Measurements from ENCODE around the gene CCN6. TPM values are rescaled to one million over a fixed set of nuclear protein-coding genes. Genes with fewer than 3 reads are reported as not detected.

Gene CCN6
- under 1 TPM in 1 of 2 experiments, not detected in 1; 0.21 TPM for total RNA-seq

DNA sequence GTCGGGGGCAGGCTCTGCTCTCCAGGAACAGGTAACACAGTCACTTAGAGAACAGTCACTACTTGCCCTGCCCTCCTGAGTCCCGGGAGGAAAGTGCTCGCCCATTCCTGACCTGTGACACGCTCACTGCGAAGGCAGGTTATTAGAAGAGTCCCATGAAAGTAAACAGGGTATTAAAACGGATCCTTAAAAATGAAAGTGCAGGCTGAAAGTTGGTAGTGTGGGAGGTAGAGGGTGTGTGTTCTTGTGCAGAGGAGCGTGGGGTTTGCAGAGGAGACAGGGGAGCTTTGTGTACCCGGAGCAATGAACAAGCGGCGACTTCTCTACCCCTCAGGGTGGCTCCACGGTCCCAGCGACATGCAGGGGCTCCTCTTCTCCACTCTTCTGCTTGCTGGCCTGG, at the start of gene CCN6:
TSS of gene CCN6 (plus strand) at position 104 of the 400 bp plus-strand sequence. CDS start at position 358, 254 bp downstream.
- CTCF ChIA-PET: interaction anchor here (0.9 to 1.4 kb wide), 3 partner anchors 11 to 109 kb away, joined by 3 to 6 read pairs (median 4); no protein-coding TSS in a partner anchor
- H3K9me3 Mint-ChIP-seq: no peaks in the 10 kb centered on the region
- no peaks in the 10 kb centered on the region for H3K27me3 Mint-ChIP-seq (ENCODE audit: low read depth)
- intact Hi-C loops (cut with micrococcal nuclease): no loop called here
- no peak for DNase-seq
- H3K4me3 Mint-ChIP-seq: no peak within 1 kb of the TSS
- no peaks in the 10 kb centered on the region for H3K36me3 Mint-ChIP-seq (ENCODE audit: low read depth)
- no peak within 1 kb of the TSS for H3K27ac Mint-ChIP-seq
- H3K4me1 Mint-ChIP-seq (ENCODE audit: low read depth): peaks cover 1% of the 10 kb centered on the region

GRCh38 chr6:112004201-112005012, 49.5 kb upstream of the CCN6 start:
- intact Hi-C loops (cut with micrococcal nuclease): no loop called here
- no peak overlapping the region for H3K27ac Mint-ChIP-seq
- H3K36me3 Mint-ChIP-seq (ENCODE audit: low read depth): no peaks in the 10 kb centered on the region
- DNase-seq: no peak
- CTCF ChIA-PET: no interaction called here
- H3K27me3 Mint-ChIP-seq (ENCODE audit: low read depth): no peaks in the 10 kb centered on the region
- H3K4me1 Mint-ChIP-seq (ENCODE audit: low read depth): peaks cover 21% of the 10 kb centered on the region
- no peak overlapping the region for H3K4me3 Mint-ChIP-seq
- H3K9me3 Mint-ChIP-seq: no peaks in the 10 kb centered on the region

GRCh38 chr6:112005013-112005371, 48.9 kb upstream of the CCN6 start:
- H3K4me3 Mint-ChIP-seq: no peak overlapping the region
- H3K9me3 Mint-ChIP-seq: no peaks in the 10 kb centered on the region
- intact Hi-C loops (cut with micrococcal nuclease): no loop called here
- CTCF ChIA-PET: no interaction called here
- no peaks in the 10 kb centered on the region for H3K36me3 Mint-ChIP-seq (ENCODE audit: low read depth)
- H3K4me1 Mint-ChIP-seq (ENCODE audit: low read depth): peaks cover 21% of the 10 kb centered on the region
- no peaks in the 10 kb centered on the region for H3K27me3 Mint-ChIP-seq (ENCODE audit: low read depth)
- DNase-seq: no peak
- H3K27ac Mint-ChIP-seq: no peak overlapping the region

DNA sequence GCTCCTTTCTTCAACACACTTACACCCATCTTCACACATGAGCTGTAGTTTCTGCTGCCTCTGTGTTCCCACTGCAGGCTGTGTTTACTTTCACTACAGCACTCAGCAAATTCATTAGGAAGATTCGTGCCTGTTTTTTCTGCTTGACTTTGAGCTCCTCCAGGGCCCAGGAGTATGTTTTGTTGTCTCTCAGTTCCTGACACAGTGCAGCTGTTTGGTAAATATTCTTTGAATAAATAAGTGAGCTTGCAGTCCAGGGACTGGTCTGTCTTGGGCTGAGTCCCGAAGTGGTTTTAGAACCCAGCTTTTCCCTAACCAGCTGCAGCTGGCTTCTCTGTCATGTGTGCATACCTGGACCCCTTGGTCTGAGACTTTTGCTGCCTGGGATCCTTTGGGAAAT, 46.6 kb upstream of the CCN6 start:
- intact Hi-C loops (cut with micrococcal nuclease): no loop called here

GRCh38 chr6:112007805-112008204, 46.1 kb upstream of the CCN6 start:
- intact Hi-C loops (cut with micrococcal nuclease): no loop called here
- H3K4me3 Mint-ChIP-seq: no peak overlapping the region
- no peak overlapping the region for H3K27ac Mint-ChIP-seq
- no peak for DNase-seq
- peaks cover 35% of the 10 kb centered on the region for H3K4me1 Mint-ChIP-seq (ENCODE audit: low read depth)
- no peaks in the 10 kb centered on the region for H3K36me3 Mint-ChIP-seq (ENCODE audit: low read depth)
- no peaks in the 10 kb centered on the region for H3K27me3 Mint-ChIP-seq (ENCODE audit: low read depth)
- CTCF ChIA-PET: interaction anchor here (1.1 to 17.4 kb wide), 4 partner anchors 9 to 298 kb away, joined by 3 to 310 read pairs (median 12); no protein-coding TSS in a partner anchor
- H3K9me3 Mint-ChIP-seq: no peaks in the 10 kb centered on the region

More for the DNA sequence above, 46.6 kb upstream of the CCN6 start:
- Mint-ChIP-seq H3K27ac (no peak overlapping the region), H3K9me3 (no peaks in the 10 kb centered on the region), H3K4me3 (no peak overlapping the region), H3K36me3 (ENCODE audit: low read depth) (no peaks in the 10 kb centered on the region), H3K27me3 (ENCODE audit: low read depth) (no peaks in the 10 kb centered on the region), H3K4me1 (ENCODE audit: low read depth) (peaks cover 31% of the 10 kb centered on the region)
- no peak for DNase-seq
- CTCF ChIA-PET: interaction anchor here (1.1 to 17.4 kb wide), 3 partner anchors 9 to 35 kb away, joined by 3 to 310 read pairs (median 3); no protein-coding TSS in a partner anchor

DNA sequence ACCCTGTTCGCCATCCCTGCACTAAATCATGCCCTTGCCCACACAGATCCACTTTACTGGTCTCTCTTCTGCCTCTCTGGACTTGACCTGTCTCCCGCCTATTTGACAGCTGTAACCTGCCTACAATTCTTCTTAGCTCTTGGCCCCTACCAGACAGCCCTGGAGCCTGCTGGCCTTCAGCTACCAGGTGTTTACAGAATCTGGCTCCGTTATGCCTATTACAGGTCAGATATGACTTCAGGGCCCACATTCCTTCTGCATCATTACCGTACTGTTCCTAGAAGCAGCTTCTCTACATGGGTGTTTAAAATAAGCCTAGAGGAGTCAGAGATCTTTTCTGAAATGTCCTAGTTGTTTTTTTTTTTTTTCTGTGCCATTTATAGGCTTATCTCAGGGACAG, 45.4 kb upstream of the CCN6 start:
- Mint-ChIP-seq H3K27ac (no peak overlapping the region), H3K27me3 (ENCODE audit: low read depth) (no peaks in the 10 kb centered on the region), H3K36me3 (ENCODE audit: low read depth) (no peaks in the 10 kb centered on the region), H3K4me3 (no peak overlapping the region), H3K4me1 (ENCODE audit: low read depth) (peaks cover 32% of the 10 kb centered on the region), H3K9me3 (no peaks in the 10 kb centered on the region)
- intact Hi-C loops (cut with micrococcal nuclease): no loop called here
- no peak for DNase-seq
- CTCF ChIA-PET: interaction anchor here (0.6 to 17.4 kb wide), 6 partner anchors 20 to 299 kb away, joined by 3 to 310 read pairs (median 6); partner anchors contain the start of gene FYN

DNA sequence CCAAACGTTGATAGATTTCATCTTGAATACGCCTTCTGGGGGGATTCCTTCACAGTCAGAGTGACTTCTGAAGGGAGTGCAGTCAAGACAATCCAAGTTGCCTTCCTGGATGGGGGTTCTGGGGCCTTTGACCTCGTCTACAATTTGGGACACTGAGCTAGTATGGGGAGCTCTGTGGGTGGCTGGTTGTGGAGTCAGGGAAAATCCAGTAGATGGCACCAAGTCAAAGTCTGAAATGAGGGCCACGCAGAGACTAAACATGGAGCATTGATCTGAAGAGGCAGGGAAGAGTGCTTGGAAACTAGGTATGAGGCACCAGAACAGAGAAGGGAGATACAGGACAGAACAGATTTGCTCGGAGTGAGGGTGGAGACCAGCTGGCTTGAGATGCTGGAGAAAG, 43.6 kb upstream of the CCN6 start:
- Mint-ChIP-seq H3K27me3 (ENCODE audit: low read depth) (no peaks in the 10 kb centered on the region), H3K27ac (no peak overlapping the region), H3K4me1 (ENCODE audit: low read depth) (peaks cover 40% of the 10 kb centered on the region), H3K36me3 (ENCODE audit: low read depth) (no peaks in the 10 kb centered on the region), H3K4me3 (no peak overlapping the region), H3K9me3 (no peaks in the 10 kb centered on the region)
- CTCF ChIA-PET: interaction anchor here (0.6 to 17.4 kb wide), 15 partner anchors 10 to 499 kb away, joined by 3 to 310 read pairs (median 7); partner anchors contain the start of genes FAM229B and TUBE1
- DNase-seq: peak; percentile 65
- intact Hi-C loops (cut with micrococcal nuclease): loop anchor here (1.0 kb wide), 4 partner anchors 19 to 153 kb away; partner anchors contain the start of genes FAM229B and TUBE1

GRCh38 chr6:112013051-112013450, 40.9 kb upstream of the CCN6 start:
- Mint-ChIP-seq H3K36me3 (ENCODE audit: low read depth) (no peaks in the 10 kb centered on the region), H3K27me3 (ENCODE audit: low read depth) (no peaks in the 10 kb centered on the region), H3K9me3 (no peaks in the 10 kb centered on the region), H3K4me1 (ENCODE audit: low read depth) (peaks cover 65% of the 10 kb centered on the region), H3K27ac (no peak overlapping the region), H3K4me3 (no peak overlapping the region)
- no peak for DNase-seq
- intact Hi-C loops (cut with micrococcal nuclease): no loop called here
- CTCF ChIA-PET: interaction anchor here (3.2 to 17.4 kb wide), 2 partner anchors 15 to 29 kb away, joined by 27 to 310 read pairs; no protein-coding TSS in a partner anchor

DNA sequence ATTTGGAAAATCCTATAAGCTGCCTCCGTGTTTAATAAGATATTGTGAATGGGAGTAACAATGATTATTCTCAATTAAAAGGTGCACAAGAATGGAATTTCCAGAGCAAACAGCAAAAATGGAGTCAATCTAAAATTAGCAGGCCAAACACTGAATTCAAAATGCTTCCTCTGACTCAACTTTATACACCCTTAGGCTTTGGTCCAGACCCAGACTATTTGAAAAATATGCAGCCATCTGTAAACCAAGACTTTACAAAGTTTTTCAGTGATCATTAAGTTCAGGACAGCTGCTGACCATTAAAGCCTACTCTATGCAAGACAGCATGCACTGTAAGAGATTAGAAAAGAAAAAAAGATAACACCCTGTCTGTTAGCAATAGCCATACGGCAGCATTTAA, 39.4 kb upstream of the CCN6 start:
- H3K27me3 Mint-ChIP-seq (ENCODE audit: low read depth): no peaks in the 10 kb centered on the region
- no peak for DNase-seq
- intact Hi-C loops (cut with micrococcal nuclease): no loop called here
- CTCF ChIA-PET: interaction anchor here (0.9 to 17.4 kb wide), 4 partner anchors 13 to 304 kb away, joined by 3 to 310 read pairs (median 30); no protein-coding TSS in a partner anchor
- peaks cover 72% of the 10 kb centered on the region for H3K4me1 Mint-ChIP-seq (ENCODE audit: low read depth)
- H3K9me3 Mint-ChIP-seq: no peaks in the 10 kb centered on the region
- H3K36me3 Mint-ChIP-seq (ENCODE audit: low read depth): no peaks in the 10 kb centered on the region
- no peak overlapping the region for H3K27ac Mint-ChIP-seq
- no peak overlapping the region for H3K4me3 Mint-ChIP-seq

DNA sequence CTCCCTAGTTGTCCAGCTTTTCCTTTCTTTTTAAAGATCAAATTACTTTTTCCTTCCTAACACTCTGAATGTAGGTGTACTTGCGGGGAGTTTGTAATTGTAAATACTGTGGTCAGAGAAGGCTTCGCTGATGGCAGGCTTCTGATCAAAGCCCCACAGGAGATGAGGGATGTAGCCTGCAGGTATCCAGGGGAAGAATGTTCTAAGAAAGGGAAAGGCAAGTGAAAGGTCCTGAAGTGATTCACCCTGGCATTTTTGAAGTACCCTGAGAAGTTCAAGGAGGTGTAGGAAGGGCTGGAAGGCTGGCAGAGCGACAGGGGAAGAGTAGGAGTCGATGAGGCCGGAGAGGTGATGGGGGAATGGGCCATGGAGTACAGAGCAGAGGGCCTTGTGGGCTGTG, 38.2 kb upstream of the CCN6 start:
- no peak overlapping the region for H3K4me3 Mint-ChIP-seq
- H3K36me3 Mint-ChIP-seq (ENCODE audit: low read depth): no peaks in the 10 kb centered on the region
- intact Hi-C loops (cut with micrococcal nuclease): loop anchor here (1.0 to 5.0 kb wide), 5 partner anchors 13 to 531 kb away; partner anchors contain the start of genes FAM229B, TRAF3IP2 and TUBE1
- H3K9me3 Mint-ChIP-seq: no peaks in the 10 kb centered on the region
- CTCF ChIA-PET: interaction anchor here (0.6 to 17.4 kb wide), 9 partner anchors 12 to 252 kb away, joined by 3 to 310 read pairs (median 5); no protein-coding TSS in a partner anchor
- H3K4me1 Mint-ChIP-seq (ENCODE audit: low read depth): peaks cover 66% of the 10 kb centered on the region
- peak overlapping the region; percentile 80 for H3K27ac Mint-ChIP-seq
- DNase-seq: no peak
- no peaks in the 10 kb centered on the region for H3K27me3 Mint-ChIP-seq (ENCODE audit: low read depth)

GRCh38 chr6:112016320-112016719, 37.6 kb upstream of the CCN6 start:
- CTCF ChIA-PET: interaction anchor here (0.6 to 17.4 kb wide), 9 partner anchors 9 to 307 kb away, joined by 3 to 310 read pairs (median 6); no protein-coding TSS in a partner anchor
- H3K4me1 Mint-ChIP-seq (ENCODE audit: low read depth): peaks cover 63% of the 10 kb centered on the region
- intact Hi-C loops (cut with micrococcal nuclease): loop anchor here (1.0 to 5.0 kb wide), 5 partner anchors 12 to 532 kb away; partner anchors contain the start of genes FAM229B, TRAF3IP2 and TUBE1
- no peak overlapping the region for H3K4me3 Mint-ChIP-seq
- DNase-seq: peak; percentile 88
- no peaks in the 10 kb centered on the region for H3K36me3 Mint-ChIP-seq (ENCODE audit: low read depth)
- H3K27ac Mint-ChIP-seq: peak overlapping the region; percentile 80
- H3K27me3 Mint-ChIP-seq (ENCODE audit: low read depth): no peaks in the 10 kb centered on the region
- H3K9me3 Mint-ChIP-seq: no peaks in the 10 kb centered on the region

DNA sequence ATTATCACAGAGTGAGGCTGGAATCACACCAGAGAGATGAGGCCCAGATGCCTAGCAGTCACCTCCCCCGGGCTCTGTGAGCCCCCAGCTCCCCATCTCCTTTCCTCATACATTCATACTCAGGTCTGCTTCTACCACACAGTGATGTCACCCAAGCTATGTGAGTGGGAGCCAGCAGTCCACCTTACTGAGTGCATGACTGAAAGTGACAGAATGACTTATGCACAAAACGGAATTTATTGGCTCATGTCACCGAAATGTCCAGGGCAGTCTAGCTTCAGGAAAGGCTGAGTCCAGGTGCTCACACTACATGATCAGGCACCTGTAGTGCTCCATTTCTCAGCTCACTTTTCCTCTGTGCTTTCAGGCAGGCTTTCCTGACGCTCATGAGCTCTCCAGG, 36.7 kb upstream of the CCN6 start:
- peak overlapping the region; percentile 80 for H3K27ac Mint-ChIP-seq
- no peaks in the 10 kb centered on the region for H3K9me3 Mint-ChIP-seq
- peak overlapping the region; percentile 29 for H3K4me3 Mint-ChIP-seq
- peak; percentile 66 for DNase-seq
- peaks cover 70% of the 10 kb centered on the region for H3K4me1 Mint-ChIP-seq (ENCODE audit: low read depth)
- CTCF ChIA-PET: interaction anchor here (1.0 to 17.4 kb wide), 10 partner anchors 10 to 308 kb away, joined by 3 to 310 read pairs (median 4); partner anchors contain the start of gene FYN
- intact Hi-C loops (cut with micrococcal nuclease): loop anchor here (5.0 kb wide), 1 partner anchor 410 kb away; the partner anchor contains the start of gene TRAF3IP2
- H3K36me3 Mint-ChIP-seq (ENCODE audit: low read depth): no peaks in the 10 kb centered on the region
- no peaks in the 10 kb centered on the region for H3K27me3 Mint-ChIP-seq (ENCODE audit: low read depth)
